HG02840 (cell line): Measurements from ENCODE around the gene APOC1.
"Not testable (repeated sequence)": the region's sequence is repeated elsewhere in the genome, so short reads cannot be mapped to it uniquely, and the experiment has no call there.

Experiments
- ATAC-seq: cut with Tn5 transposase; IDR thresholded peaks from one replicate; pipeline ENCODE4 v1.9.1; 2021; ENCODE audit warnings: mild to moderate bottlenecking, moderate library complexity, moderate number of reproducible peaks; ENCODE audit not compliant: unreplicated experiment, low FRiP score

APOC1 gene

DNA sequence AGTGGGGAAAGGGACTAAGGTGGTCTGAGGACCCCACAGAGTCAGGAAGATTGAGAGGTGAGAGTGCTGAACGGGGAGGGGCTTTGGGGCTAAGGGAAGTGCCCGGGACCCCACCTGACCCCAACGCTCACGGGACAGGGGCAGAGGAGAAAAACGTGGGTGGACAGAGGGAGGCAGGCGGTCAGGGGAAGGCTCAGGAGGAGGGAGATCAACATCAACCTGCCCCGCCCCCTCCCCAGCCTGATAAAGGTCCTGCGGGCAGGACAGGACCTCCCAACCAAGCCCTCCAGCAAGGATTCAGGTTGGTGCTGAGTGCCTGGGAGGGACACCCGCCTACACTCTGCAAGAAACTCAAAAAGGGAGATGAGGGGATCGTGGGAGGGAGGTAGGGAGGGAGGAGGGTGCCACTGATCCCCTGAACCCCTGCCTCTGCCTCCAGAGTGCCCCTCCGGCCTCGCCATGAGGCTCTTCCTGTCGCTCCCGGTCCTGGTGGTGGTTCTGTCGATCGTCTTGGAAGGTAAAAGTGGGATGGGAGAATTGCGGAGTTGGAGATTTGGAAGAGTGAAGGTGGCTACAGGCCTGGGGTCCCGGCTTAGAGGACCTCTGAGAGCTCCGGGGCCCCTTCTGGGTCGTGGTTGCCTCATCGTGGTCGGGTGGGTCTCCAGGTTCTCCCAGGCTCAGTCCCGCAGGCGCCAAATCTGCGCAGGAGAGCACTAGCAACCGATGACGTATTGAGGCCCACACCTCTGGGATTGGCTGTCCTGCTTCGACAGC, at the start of gene APOC1:
TSS of gene APOC1 (plus strand) at position 176 of the 774 bp plus-strand sequence. CDS start at position 460, 284 bp downstream.
- peak; percentile 90 for ATAC-seq

DNA sequence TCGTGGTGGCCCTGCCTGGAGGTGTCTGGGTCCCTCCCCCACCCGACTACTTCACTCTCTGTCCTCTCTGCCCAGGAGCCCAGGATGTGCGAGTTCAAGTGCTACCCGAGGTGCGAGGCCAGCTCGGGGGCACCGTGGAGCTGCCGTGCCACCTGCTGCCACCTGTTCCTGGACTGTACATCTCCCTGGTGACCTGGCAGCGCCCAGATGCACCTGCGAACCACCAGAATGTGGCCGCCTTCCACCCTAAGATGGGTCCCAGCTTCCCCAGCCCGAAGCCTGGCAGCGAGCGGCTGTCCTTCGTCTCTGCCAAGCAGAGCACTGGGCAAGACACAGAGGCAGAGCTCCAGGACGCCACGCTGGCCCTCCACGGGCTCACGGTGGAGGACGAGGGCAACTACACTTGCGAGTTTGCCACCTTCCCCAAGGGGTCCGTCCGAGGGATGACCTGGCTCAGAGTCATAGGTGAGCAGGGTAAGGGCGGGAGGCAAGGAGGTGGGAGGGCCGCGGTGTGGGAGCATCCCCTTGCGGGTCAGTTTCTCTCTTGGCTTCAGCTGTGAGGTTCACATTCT, 49.1 kb upstream of the APOC1 start:
- ATAC-seq: no peak

DNA sequence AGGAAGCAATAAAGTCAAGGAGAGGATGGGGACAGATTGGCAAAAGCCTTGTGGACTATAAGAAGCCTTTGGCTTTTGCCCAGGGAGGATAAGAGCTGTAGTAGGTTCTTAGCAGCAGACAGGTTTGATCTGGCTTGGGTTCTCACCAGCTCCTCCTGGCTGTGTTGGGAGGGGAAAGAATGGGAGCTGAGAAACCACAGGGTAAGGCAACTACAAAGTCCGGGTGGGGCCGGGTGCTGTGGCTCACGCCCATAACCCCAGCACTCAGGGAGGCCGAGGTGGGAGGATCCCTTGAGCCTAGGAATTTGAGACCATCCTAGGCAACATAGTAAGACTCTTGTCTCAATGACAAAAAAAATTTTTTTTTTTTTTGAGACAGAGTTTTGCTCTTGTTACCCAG, 47.7 kb upstream of the APOC1 start:
- ATAC-seq: no peak

DNA sequence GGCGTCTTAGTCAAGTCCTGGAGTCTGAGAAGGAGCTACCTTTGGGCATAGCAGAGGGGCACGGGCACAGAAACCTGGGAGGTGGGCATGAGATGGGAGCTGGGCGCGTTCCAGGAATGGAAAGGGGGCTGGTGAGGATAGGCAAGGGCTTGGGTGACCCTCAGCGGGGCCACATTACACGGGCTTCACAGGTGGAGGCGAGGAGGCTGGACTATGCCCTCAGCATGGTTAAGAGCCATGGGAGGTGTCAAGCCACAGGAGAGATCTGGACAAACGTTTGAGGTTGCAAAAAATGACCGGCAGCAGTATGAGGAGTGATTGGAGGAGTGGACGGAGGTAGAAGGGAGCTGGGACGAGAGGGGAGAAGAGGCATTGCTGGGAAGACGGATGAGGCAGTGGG, 46.8 kb upstream of the APOC1 start:
- no peak for ATAC-seq

DNA sequence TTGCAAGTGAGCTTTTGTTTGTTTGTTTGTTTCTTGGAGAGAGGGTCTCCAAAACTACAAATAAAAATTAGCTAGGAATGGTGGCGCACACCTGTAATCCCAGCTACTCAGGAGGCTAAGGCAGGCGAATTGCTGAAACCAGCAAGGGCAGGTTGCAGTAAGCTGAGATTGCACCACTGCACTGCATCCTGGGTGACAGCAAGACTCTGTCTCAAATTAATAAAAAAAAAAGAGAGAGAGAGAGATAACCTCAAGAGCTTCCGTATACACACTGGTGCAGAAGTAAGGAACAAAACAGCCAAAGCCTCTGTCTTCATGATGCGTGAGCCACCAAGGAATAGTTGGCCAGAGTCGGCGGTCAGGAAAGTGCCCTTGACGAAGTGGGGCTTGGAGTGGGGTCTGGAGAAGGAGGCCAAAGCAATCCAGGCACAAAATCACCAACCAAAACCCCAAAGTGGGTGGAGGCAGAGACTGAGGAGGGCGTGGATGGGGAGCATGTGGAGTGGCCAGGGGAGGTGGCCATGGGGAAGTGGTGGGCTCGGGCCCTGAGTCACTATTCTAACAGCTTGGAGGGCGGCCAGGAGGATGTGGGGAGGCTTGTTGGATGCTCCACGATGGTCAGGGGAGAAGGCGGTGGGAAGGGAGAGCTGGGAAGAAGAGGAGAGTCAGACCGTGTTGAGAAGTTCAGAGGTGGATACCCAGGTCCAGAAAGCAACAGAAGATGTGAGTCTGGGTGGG, 44.5 kb upstream of the APOC1 start:
- ATAC-seq: no peak

DNA sequence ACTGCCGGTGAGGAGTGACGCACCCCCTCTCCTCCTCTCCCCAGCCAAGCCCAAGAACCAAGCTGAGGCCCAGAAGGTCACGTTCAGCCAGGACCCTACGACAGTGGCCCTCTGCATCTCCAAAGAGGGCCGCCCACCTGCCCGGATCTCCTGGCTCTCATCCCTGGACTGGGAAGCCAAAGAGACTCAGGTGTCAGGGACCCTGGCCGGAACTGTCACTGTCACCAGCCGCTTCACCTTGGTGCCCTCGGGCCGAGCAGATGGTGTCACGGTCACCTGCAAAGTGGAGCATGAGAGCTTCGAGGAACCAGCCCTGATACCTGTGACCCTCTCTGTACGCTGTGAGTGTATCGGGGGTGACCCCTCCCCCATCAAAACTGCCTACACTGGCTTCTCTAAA, 42.6 kb upstream of the APOC1 start:
- no peak for ATAC-seq

DNA sequence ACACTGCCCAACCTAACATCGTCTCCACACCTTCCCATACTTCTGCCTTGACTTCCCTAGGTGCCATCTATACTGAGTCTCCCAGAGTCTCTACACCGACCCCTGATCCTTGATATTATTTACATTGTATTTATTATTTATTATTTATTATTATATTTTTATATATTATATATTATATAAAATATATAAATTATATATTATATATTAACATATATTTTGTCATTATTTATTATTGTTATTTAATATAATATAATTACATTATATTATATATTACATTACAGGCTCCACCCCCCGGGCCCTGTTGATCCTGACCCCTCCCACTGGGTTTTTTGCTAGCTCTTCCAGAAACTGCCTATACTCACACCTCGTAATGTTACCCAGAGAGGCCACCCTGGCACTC, 41.7 kb upstream of the APOC1 start:
- no peak for ATAC-seq

DNA sequence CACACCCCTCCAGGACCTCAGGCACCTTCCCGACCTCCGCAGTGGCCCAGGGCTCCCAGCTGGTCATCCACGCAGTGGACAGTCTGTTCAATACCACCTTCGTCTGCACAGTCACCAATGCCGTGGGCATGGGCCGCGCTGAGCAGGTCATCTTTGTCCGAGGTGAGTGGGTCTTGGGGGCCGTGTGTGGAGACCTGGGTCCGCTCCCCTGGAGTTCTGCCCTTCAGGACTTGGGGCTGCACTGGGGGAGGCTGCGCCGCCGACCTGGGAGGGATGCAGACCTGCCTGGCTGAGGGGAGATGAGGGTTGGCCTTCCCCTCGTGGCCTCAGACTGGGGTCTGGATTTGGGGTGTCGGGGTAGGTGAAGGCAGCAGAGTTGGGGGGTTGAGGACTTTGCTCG, 40.1 kb upstream of the APOC1 start:
- ATAC-seq: no peak

DNA sequence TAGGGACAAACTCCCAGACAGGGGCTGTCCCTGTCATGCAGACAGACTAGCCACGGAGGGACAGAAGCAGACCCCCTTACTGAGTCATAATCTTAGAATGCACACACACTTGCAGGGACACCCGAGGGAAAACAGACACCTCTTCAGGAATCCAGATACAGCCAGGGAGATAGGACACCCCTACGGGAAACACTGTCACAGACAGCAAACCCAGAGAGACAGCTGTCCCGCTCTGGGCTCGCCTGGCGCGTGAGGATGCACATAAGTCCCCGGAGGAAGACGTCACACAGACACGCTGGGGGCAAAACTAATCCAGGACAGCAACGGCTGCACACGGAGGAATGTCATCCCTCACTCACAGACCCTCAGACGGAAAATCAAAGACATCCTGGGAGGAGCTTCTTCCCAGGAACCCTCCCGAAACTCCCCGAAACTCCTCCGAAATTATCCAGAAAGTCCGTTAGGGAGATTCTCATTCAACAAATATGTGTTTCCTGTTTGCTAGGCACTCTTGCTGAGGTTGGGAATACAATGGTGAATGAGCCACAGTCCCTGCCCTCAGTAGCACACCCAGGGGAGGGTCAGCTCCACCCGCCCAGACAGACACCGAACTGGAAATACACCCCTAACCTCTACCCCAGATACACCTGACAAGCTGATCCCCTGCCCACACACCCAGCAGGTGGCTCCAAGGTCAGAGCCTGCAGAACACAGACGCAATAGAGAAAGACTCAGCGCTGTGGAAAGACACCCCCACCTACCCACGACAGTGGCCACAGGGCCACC, 38.5 kb upstream of the APOC1 start:
- ATAC-seq: no peak

DNA sequence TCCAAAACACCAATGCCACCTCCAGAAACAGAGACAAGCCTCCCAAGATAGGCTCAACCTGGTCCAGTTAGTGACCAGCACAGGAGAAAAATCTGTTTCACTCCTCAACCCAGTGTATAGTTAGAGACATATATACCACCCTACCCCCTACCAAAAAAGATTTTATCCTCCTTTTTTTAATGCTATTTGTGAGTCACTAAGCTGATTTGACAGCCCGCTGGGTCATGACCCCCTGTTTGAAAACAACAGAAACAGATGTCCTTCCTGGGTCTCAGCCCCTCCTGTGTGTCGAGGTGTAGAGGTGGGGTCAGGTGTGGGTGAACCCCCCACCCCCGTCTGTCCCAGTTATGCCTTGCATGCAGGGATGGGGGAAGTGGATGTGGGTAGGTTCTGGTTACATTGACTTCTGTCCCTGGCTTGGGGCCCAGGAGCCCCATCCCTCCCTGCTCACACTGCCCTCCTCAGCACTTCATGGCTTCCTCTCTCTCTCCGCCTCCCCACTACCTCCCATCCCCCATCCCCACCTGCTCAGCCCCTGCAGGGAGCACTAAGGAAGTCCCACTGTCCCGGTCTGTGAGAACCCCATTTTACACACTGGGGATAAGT, 37.4 kb upstream of the APOC1 start:
- no peak for ATAC-seq

DNA sequence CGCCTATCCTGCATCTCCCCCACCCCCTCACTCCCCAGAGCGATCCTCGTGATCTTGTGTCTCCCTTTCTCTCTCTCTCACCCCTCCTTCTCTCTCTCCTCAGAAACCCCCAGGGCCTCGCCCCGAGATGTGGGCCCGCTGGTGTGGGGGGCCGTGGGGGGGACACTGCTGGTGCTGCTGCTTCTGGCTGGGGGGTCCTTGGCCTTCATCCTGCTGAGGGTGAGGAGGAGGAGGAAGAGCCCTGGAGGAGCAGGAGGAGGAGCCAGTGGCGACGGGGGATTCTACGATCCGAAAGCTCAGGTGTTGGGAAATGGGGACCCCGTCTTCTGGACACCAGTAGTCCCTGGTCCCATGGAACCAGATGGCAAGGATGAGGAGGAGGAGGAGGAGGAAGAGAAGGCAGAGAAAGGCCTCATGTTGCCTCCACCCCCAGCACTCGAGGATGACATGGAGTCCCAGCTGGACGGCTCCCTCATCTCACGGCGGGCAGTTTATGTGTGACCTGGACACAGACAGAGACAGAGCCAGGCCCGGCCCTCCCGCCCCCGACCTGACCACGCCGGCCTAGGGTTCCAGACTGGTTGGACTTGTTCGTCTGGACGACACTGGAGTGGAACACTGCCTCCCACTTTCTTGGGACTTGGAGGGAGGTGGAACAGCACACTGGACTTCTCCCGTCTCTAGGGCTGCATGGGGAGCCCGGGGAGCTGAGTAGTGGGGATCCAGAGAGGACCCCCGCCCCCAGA, 36.1 kb upstream of the APOC1 start:
- ATAC-seq: no peak

DNA sequence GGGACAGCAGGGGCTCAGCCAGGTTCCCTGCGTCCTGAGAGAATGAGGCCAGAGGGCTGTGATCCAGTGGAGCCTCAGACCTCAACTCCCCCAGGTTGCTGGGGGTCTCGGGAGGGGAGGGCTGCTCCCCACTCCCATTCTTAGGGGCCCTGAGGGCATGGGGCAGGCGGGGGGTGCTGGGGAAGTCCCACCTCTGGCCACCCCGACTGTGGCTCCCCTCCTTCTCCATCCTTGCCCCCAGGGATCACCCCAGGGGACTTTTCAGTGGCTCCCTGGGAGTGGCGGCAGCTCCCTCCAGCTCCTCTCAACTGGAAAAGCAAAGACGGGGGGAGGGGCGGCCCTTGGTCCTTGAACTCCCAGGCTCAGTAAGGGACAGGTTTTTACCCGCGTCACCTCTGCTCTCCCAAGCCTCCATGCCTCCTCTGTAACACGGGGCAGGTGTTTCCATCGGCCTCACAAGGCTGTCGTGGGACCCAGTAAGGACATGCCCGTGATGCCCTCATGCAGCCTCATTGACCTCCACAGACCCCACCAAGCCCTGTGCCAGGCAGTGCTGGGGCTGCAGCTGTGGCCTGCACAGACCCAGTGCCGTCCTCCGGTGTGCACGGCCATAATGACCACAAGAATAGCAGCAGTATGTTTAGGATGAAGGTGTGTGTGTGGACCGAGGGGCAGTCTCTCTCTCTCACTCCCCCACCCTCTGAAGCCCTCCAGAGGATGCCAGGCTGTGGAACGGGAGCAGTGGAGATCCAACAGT, 34.9 kb upstream of the APOC1 start:
- ATAC-seq: no peak

DNA sequence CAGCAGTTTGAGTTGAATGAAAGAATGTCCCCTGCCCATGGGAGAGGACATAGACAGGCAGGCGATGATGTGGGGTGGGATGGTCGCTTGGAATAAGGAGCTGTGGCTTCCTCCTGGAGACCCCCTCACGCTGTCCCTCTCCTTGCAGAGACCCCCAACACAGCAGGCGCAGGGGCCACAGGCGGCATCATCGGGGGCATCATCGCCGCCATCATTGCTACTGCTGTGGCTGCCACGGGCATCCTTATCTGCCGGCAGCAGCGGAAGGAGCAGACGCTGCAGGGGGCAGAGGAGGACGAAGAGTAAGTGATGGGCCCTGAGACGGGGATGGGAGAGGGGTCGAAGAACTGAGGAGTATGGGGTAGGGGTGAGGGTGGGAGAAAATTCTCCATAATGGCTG, 32.3 kb upstream of the APOC1 start:
- no peak for ATAC-seq

DNA sequence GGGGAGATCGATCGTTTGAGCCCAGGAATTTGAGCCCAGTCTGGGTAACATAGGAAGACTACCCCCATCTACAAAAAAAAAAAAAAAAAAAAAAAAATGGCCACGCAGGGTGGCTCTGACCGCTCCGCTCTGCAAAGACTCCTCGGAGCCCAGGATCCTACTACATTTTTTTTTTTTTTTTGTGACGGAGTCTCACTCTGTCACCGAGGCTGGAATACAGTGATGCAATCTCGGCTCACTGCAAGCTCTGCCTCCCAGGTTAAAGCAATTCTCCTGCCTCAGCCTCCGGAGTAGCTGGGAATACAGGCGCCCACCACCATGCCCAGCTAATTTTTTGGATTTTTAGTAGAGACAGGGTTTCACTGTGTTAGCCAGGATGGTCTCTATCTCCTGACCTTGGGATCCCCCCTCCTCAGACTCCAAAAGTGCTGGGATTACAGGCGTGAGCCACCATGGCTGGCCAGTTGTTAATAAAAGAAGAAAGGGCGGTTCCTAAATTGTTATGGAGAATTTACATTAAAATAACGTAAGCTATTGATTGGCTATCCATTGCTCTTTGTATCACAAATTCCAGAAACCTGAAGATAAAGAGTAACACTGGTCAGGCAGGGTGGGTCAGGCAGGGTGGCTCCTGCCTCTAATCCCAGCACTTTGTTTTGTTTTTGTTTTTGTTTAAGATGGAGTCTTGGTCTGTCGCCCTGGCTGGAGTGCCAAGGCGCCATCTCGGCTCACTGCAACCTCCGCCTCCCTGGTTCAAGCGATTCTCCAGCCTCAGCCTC, 31.6 kb upstream of the APOC1 start:
- ATAC-seq: not testable (repeated sequence)

DNA sequence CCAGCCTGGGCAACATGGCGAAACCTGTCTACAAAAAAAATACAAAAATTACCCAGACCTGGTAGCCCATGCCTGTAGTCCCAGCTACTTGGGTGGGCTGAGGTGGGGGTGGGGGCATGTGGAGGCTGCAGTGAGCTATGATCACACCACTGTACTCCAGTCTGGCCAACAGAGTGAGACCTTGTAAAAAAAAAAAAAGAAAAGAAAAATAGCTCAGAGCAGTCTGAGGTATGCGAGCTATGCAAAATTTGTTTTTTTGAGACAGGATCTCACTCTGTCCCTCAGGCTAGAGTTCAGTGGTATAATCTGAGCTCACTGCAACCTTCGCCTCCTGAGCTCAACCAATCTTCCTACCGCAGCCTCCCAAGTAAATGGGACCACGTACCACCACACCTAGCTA, 30.5 kb upstream of the APOC1 start:
- no peak for ATAC-seq

DNA sequence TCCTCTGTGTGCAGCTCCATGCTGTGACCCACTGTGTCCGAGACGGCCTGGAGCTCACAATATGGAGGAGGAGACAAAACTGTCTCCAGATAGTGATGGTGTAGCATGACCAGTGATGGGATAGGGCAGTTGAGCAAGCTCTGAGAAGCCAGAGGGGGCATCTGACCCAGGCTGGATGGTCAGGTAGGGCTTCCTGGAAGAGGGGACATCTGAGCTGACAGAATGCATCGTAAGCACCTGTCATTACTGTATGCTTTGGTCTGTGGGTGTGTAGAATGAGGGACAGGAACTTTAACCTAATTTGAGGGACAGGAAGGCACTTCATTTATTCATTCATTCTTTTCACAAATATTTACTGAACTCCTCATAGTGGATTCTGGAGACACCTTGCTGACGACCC, 29.8 kb upstream of the APOC1 start:
- ATAC-seq: no peak

DNA sequence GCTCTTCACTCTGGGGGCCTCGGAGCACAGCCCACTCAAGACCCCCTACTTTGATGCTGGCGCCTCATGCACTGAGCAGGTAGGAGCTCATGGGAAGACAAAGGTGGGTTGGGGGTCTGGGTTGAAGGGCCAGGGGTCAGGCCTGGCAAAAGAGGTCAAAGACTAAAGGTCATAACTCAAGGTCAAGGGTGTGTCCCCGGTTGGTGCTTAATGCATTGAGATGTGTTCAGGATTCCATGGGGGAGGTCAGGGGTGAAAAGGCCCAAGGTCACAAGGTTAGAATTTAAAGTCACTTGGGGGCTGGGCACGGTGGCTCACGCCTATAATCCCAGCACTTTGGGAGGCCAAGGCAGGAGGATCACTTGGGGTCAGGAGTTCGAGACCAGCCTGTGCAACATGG, 28.3 kb upstream of the APOC1 start:
- no peak for ATAC-seq

DNA sequence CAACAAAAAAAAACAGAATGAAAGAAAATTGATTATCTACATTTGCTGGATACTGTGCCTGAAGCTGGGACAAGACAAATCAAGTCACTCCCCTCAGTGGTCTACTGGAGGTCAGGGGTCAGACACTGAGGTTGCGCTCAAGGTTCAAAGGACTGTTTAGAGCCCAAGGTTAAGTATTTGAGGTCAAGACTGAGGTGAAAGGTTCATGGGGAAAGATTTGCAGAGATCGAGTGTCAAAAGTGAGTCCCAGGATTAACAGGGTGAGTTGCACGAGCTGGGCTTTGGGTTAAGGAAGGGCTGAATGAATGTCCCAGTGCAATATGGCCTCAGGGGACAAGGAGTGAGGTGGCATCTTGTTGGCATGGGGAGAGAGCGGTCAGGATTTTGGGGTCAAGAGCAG, 26.8 kb upstream of the APOC1 start:
- ATAC-seq: no peak
